SK-N-SH (cell line): Measurements from ENCODE around the gene MYO16. TPM values are rescaled to one million over a fixed set of nuclear protein-coding genes. Genes with fewer than 3 reads are reported as not detected.
A peak's percentile ranks its signal among the peaks of the same experiment; 100 is the strongest.

ENCODE experiments used
- CTCF ChIA-PET: fragments of 300-600, 350-600 bp; formaldehyde crosslinking; extraction: SDS; loops from one replicate; lab custom pipeline; 2021; lab: Yijun Ruan, JAX
- POLR2A ChIA-PET: fragments of 350-600 bp; sonication (Branson Sonifier 250); formaldehyde crosslinking; extraction: SDS; loops from one replicate; lab custom pipeline; 2020; ENCODE audit warnings: antibody characterized with exemption, inconsistent platforms; lab: Yijun Ruan, JAX
- DNase-seq: peaks from one replicate; pipeline ENCODE4 v3.0.0; 2012
- H2AFZ ChIP-seq: fragments of 200-600 bp; sonication (generic); 2 replicates; pipeline ENCODE4 v1.8.1; 2016; ENCODE audit warnings: antibody characterized with exemption, mild to moderate bottlenecking, low read depth
- H3F3A ChIP-seq: fragments of 200-600 bp; sonication (generic); replicated peaks from 2 replicates; pipeline ENCODE3; 2016; ENCODE audit warnings: antibody characterized with exemption, mild to moderate bottlenecking; ENCODE audit not compliant: insufficient read depth
- H3K27ac ChIP-seq, 2 experiments: fragments of 200-500 bp in 1 of 2; fragments of 200-600 bp in 1 of 2; sonication (Bioruptor generic) in 1 of 2; sonication (generic), shearing (Covaris generic) in 1 of 2; 2 replicates each; pipeline versions ENCODE4 v1.5.1 to v1.6.1; 2014 to 2016; ENCODE audit warnings: low read depth in 2 of 2, inconsistent platforms in 1 of 2, low read length in 1 of 2, mild to moderate bottlenecking in 1 of 2, mixed read lengths in 1 of 2
- H3K27me3 ChIP-seq: fragments of 200-600 bp; sonication (generic), shearing (Covaris generic); 2 replicates; pipeline ENCODE4 v1.6.1; 2016; ENCODE audit warnings: mixed run types; ENCODE audit not compliant: insufficient read depth
- H3K36me3 ChIP-seq, 2 experiments: fragments of 200-500 bp in 1 of 2; fragments of 200-600 bp in 1 of 2; sonication (Bioruptor generic) in 1 of 2; sonication (generic) in 1 of 2; replicated peaks in 1 of 2; 2 replicates each; pipeline versions ENCODE3 to v1.5.1; 2014 to 2016; ENCODE audit warnings: low read length in 1 of 2, mild to moderate bottlenecking in 1 of 2; ENCODE audit not compliant: insufficient read depth in 2 of 2, control insufficient read depth in 1 of 2
- H3K4me1 ChIP-seq, 2 experiments: fragments of 200-500 bp in 1 of 2; fragments of 200-600 bp in 1 of 2; sonication (Bioruptor generic) in 1 of 2; sonication (generic), shearing (Covaris generic) in 1 of 2; 2 replicates each; pipeline versions ENCODE4 v1.5.1 to v1.6.1; 2014 to 2016; ENCODE audit warnings: low read depth in 1 of 2, low read length in 1 of 2, mixed run types in 1 of 2; ENCODE audit not compliant: insufficient read depth in 2 of 2, control insufficient read depth in 1 of 2
- H3K4me2 ChIP-seq: fragments of 200-600 bp; sonication (generic), shearing (Covaris generic); 2 replicates; pipeline ENCODE4 v1.6.1; 2017; ENCODE audit warnings: mixed run types
- H3K4me3 ChIP-seq, 2 experiments: fragments of 200-500 bp in 1 of 2; fragments of 200-600 bp in 1 of 2; sonication (Bioruptor generic) in 1 of 2; sonication (generic), shearing (Covaris generic) in 1 of 2; 2 replicates each; pipeline versions ENCODE4 v1.5.1 to v1.8.1; 2014 to 2016; ENCODE audit warnings: low read depth in 2 of 2, inconsistent platforms in 1 of 2, low read length in 1 of 2, mild to moderate bottlenecking in 1 of 2, mixed read lengths in 1 of 2, moderate library complexity in 1 of 2
- H3K79me2 ChIP-seq: fragments of 200-600 bp; sonication (generic); 2 replicates; pipeline ENCODE4 v1.8.1; 2017; ENCODE audit warnings: mild to moderate bottlenecking; ENCODE audit not compliant: insufficient read depth
- H3K9ac ChIP-seq: fragments of 200-600 bp; sonication (generic); 2 replicates; pipeline ENCODE4 v1.6.1; 2017; ENCODE audit warnings: mixed run types
- H3K9me2 ChIP-seq: fragments of 200-600 bp; sonication (generic); 2 replicates; pipeline ENCODE4 v1.6.1; 2017; ENCODE audit warnings: mixed run types
- H3K9me3 ChIP-seq: fragments of 200-600 bp; sonication (generic); 2 replicates; pipeline ENCODE4 v1.6.1; 2017; ENCODE audit warnings: mixed run types, mild to moderate bottlenecking, moderate library complexity
- H4K20me1 ChIP-seq: fragments of 200-600 bp; sonication (generic); 2 replicates; pipeline ENCODE4 v1.6.1; 2017; ENCODE audit warnings: mild to moderate bottlenecking, mixed run types; ENCODE audit not compliant: insufficient read depth
- CHD2 ChIP-seq: fragments of 150-350 bp; IDR thresholded peaks from 2 replicates; pipeline ENCODE4 v1.6.1; 2018; ENCODE audit warnings: low read length; ENCODE audit not compliant: partially characterized antibody
- EP300 ChIP-seq, 2 experiments: IDR thresholded peaks; 2 replicates each; pipeline versions ENCODE4 v1.4.0 to v1.6.1; 2012; ENCODE audit warnings: borderline replicate concordance in 1 of 2, low read depth in 1 of 2, low read length in 1 of 2
- MEF2A ChIP-seq: IDR thresholded peaks from 2 replicates; pipeline ENCODE4 v1.4.0; 2012; ENCODE audit warnings: low read depth, borderline replicate concordance
- REST ChIP-seq: IDR thresholded peaks from 2 replicates; pipeline ENCODE4 v1.6.1; 2012; ENCODE audit warnings: mild to moderate bottlenecking, low read depth, low read length, moderate library complexity
- SMC3 ChIP-seq: IDR thresholded peaks from 2 replicates; pipeline ENCODE4 v1.6.1; 2012; ENCODE audit warnings: low read depth, low read length, improper control_type of control experiment
- TAF1 ChIP-seq: IDR thresholded peaks from 2 replicates; pipeline ENCODE4 v1.6.1; 2012; ENCODE audit warnings: low read depth, mild to moderate bottlenecking, low read length, moderate library complexity, borderline replicate concordance
- WGBS: methylation state at CpG from one replicate; pipeline ENCODE4 v1.1.6; 2017; ENCODE audit warnings: low lambda C conversion rate; 5-methylcytosine and 5-hydroxymethylcytosine counted together
- polyA plus RNA-seq, 3 experiments: library from polyadenylated mRNA; depleted of rRNA; stranded (reverse); fragments of >200 nt; gene quantifications; 2 replicates each; pipeline ENCODE4 v1.2.3, GENCODE V29; 2012
- TF ChIP-seq, protein P1 (sequence below): IDR thresholded peaks from 2 replicates; pipeline ENCODE4; 2012
- TF ChIP-seq, protein P2 (sequence below): fragments of 150-350 bp; IDR thresholded peaks from 2 replicates; pipeline ENCODE4 v1.6.1; 2016; ENCODE audit warnings: mild to moderate bottlenecking, low read depth, low read length

Gene MYO16
- polyA plus RNA-seq, 1 of the 3 experiments (the other 2 are of a cell fraction): 0.07 TPM

GRCh38 chr13:109158383-109158782 lies 529.0 kb downstream of the MYO16 start:
- DNase-seq: no peak
- TF ChIP-seq TAF1 (no peak), REST (no peak)
- TF ChIP-seq, protein P1, sequence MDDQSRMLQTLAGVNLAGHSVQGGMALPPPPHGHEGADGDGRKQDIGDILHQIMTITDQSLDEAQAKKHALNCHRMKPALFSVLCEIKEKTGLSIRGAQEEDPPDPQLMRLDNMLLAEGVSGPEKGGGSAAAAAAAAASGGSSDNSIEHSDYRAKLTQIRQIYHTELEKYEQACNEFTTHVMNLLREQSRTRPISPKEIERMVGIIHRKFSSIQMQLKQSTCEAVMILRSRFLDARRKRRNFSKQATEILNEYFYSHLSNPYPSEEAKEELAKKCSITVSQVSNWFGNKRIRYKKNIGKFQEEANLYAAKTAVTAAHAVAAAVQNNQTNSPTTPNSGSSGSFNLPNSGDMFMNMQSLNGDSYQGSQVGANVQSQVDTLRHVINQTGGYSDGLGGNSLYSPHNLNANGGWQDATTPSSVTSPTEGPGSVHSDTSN: no peak
- no peak overlapping the region for H3K9ac ChIP-seq
- H3K27me3 ChIP-seq: no peaks in the 10 kb centered on the region
- H3K4me1 ChIP-seq: peaks cover 29 to 45% of the 10 kb centered on the region in 2 experiments
- no peak overlapping the region for H2AFZ ChIP-seq
- WGBS: 86% methylated on average over 3 of the region's 3 CpGs
- H4K20me1 ChIP-seq: no peaks in the 10 kb centered on the region
- H3K9me2 ChIP-seq: no peaks in the 10 kb centered on the region
- no peaks in the 10 kb centered on the region for H3K9me3 ChIP-seq
- ChIA-PET CTCF (no interaction called here), POLR2A (no interaction called here)
- H3K27ac ChIP-seq: no peak overlapping the region
- H3F3A ChIP-seq: peaks cover 24% of the 10 kb centered on the region
- H3K4me3 ChIP-seq: no peak overlapping the region
- H3K36me3 ChIP-seq: no peaks in the 10 kb centered on the region
- H3K79me2 ChIP-seq: no peaks in the 10 kb centered on the region
- no peak overlapping the region for H3K4me2 ChIP-seq

GRCh38 chr13:109159650-109160309 lies 530.4 kb downstream of the MYO16 start:
- no peak overlapping the region for H2AFZ ChIP-seq
- ChIA-PET POLR2A (no interaction called here), CTCF (interaction anchor here (1.0 kb wide), 1 partner anchor 199 kb away, joined by 3 read pairs; no protein-coding TSS in a partner anchor)
- no peaks in the 10 kb centered on the region for H3K9me3 ChIP-seq
- H3K36me3 ChIP-seq: no peaks in the 10 kb centered on the region
- peaks cover 20 to 34% of the 10 kb centered on the region in 2 experiments for H3K4me1 ChIP-seq
- H3F3A ChIP-seq: peaks cover 21% of the 10 kb centered on the region
- no peaks in the 10 kb centered on the region for H4K20me1 ChIP-seq
- no peaks in the 10 kb centered on the region for H3K9me2 ChIP-seq
- 0 out of 4 replicates have a peak, but pooled peaks of 1 of the 2 experiments have one; percentile 26 for TF ChIP-seq EP300 (IDR thresholded peaks at IDR 0.05; ENCODE audit: borderline replicate concordance in 1 of 2, low read depth in 1 of 2, low read length in 1 of 2)
- TF ChIP-seq, protein P2, sequence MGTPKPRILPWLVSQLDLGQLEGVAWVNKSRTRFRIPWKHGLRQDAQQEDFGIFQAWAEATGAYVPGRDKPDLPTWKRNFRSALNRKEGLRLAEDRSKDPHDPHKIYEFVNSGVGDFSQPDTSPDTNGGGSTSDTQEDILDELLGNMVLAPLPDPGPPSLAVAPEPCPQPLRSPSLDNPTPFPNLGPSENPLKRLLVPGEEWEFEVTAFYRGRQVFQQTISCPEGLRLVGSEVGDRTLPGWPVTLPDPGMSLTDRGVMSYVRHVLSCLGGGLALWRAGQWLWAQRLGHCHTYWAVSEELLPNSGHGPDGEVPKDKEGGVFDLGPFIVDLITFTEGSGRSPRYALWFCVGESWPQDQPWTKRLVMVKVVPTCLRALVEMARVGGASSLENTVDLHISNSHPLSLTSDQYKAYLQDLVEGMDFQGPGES: no peak
- no peak for TF ChIP-seq MEF2A
- TF ChIP-seq SMC3: no peak
- TF ChIP-seq, protein P1: no peak
- TF ChIP-seq CHD2: peak; percentile 21
- TF ChIP-seq, all 33 proteins: peak for 2
- H3K27me3 ChIP-seq: no peaks in the 10 kb centered on the region
- WGBS: 95% methylated on average over 7 of the region's 14 CpGs
- H3K4me3 ChIP-seq: no peak overlapping the region
- H3K9ac ChIP-seq: no peak overlapping the region
- DNase-seq: peak; percentile 35
- H3K79me2 ChIP-seq: no peaks in the 10 kb centered on the region
- no peak overlapping the region for H3K4me2 ChIP-seq
- peak overlapping the region in 1 of 2 experiments; percentile 43; a peak in 2 of 4 replicates for H3K27ac ChIP-seq
